IgD-negative memory B cell (primary cell): Measurements from ENCODE around the gene LUC7L. TPM values are rescaled to one million over a fixed set of nuclear protein-coding genes. Genes with fewer than 3 reads are reported as not detected.
"Not testable (repeated sequence)": the region's sequence is repeated elsewhere in the genome, so short reads cannot be mapped to it uniquely, and the experiment has no call there.

Experiments used
- H3K27ac Mint-ChIP-seq, 3 donors: one replicate each; pipeline ENCODE4 v1.8.0; 2020 to 2022; ENCODE audit warnings: mild to moderate bottlenecking in 3 of 3, mixed read lengths in 3 of 3, moderate library complexity in 1 of 3
- H3K27me3 Mint-ChIP-seq: one replicate; pipeline ENCODE4 v1.8.0; 2021; ENCODE audit warnings: mixed read lengths
- H3K36me3 Mint-ChIP-seq: one replicate; pipeline ENCODE4 v1.8.0; 2020; ENCODE audit warnings: mild to moderate bottlenecking, mixed read lengths
- H3K4me1 Mint-ChIP-seq, 3 donors: one replicate each; pipeline ENCODE4 v1.8.0; 2020 to 2022; ENCODE audit warnings: mixed read lengths in 3 of 3, mild to moderate bottlenecking in 1 of 3
- H3K4me3 Mint-ChIP-seq, 4 donors: one replicate each; pipeline ENCODE4 v1.8.0; 2020 to 2022; ENCODE audit warnings: mild to moderate bottlenecking in 4 of 4, mixed read lengths in 4 of 4, moderate library complexity in 3 of 4
- H3K9me3 Mint-ChIP-seq, 3 donors: one replicate each; pipeline ENCODE4 v1.8.0; 2020 to 2021; ENCODE audit warnings: mixed read lengths in 3 of 3, mild to moderate bottlenecking in 1 of 3
- polyA plus RNA-seq: library from polyadenylated mRNA; unstranded; fragments of 300-500 nt; fragmentation: Illumina TruSeq; gene quantifications from one replicate; pipeline ENCODE4 v1.2.3, GENCODE V29; 2021

The LUC7L gene
- polyA plus RNA-seq, 1 donor from 2014 or later, result 17.6 TPM

DNA sequence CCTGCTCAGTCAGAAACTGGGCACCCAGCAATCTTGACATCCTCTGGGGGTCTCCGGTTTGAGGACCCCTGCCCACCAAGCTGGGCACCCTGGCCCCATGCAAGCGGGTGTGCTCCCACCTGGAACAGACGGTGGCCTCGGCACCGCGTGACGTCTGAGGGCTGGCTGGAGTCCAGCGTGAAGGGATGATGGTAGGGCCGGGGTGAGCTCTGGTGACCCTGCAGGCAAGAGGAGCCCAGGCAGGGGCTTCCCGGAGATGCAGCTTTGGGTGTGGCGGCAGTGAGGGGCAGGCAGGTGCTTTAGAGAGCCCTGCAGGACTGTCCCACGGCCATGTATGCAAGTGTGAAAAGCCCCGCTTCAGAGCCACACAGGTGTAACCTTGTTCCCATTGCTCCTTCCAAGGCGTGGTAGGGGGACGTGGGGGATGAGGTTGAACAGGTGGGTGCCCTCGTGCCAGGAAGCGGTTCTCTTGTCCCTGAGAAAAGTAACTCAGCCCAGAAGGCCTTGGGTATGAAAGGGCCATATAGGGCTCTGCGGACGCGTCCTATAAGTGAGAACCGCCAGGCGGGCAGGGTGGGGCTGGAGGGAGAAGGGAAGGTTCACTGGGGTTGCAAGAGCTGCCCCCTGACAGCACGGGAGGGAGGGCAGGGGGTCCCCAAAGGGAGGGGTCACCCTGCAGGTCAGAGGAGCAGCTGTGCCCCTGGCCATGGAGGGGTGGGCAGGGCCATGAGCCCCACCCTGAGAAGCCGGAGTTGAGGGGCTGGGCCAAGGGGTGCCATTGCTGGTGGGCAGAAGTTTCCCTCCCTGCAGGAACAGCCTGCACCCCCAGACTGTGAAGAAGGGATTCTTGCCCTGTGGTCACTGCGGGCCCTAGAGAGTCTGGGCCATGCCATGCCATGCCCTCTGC, 37.3 kb upstream of the LUC7L start:
- Mint-ChIP-seq H3K27ac (no peak overlapping the region), H3K4me3 (no peak overlapping the region), H3K4me1 (peaks cover 0 to 3% (median 0%) of the 10 kb centered on the region in 3 donors), H3K27me3 (no peaks in the 10 kb centered on the region), H3K9me3 (no peaks in the 10 kb centered on the region), H3K36me3 (no peaks in the 10 kb centered on the region)

DNA sequence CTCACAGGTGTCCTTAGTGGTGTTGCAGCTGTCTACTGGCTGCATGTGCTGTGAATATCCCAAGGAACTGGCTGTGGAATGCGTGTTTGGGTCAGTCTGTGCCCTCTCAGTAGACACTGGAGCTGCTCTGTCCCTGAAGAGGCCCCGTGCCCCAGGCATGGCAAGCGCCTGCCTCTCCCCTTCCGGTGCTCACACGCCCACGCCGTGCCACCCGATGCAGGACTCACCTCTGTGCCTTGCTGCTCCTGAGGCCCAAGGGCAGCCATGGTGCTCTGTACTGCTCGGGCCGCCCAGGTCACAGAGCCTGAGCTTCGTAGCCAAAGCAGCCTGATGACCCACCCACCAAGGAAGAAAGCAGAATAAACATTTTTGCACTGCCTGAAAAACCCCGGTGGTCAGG, 36.5 kb upstream of the LUC7L start:
- H3K27ac Mint-ChIP-seq, result no peak overlapping the region
- no peaks in the 10 kb centered on the region for H3K9me3 Mint-ChIP-seq
- H3K4me1 Mint-ChIP-seq, result peaks cover 0 to 3% (median 0%) of the 10 kb centered on the region in 3 donors
- H3K27me3 Mint-ChIP-seq, result no peaks in the 10 kb centered on the region
- H3K36me3 Mint-ChIP-seq, result no peaks in the 10 kb centered on the region
- no peak overlapping the region for H3K4me3 Mint-ChIP-seq

DNA sequence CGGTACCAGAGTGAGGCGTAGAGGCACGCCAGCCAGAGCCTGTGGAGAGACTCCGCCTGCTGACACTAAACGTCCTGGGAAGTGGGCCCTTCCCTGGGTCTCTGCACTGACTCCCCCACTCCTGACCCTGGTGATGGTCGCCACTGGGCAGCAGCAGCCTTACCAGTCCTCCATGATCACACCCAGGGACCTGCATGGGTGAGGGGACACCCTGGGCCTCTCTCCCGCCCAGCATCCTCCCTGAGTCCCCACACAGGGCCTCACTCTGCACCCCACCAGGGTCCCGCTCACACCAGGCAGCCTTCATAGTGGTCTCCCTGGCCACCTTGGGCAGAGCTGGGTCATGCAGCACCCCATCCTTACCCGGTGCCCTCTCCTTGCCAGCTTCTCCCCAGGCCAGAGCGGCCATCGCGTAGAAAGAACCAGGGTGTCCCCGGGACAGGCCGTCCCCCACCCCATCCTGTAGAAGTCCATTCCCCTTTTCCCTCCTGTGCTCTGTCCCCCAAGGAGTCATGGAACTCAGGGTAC, 35.8 kb upstream of the LUC7L start:
- no peaks in the 10 kb centered on the region for H3K36me3 Mint-ChIP-seq
- H3K4me3 Mint-ChIP-seq, result peak overlapping the region in 1 of 4 donors; percentile 39
- H3K9me3 Mint-ChIP-seq, result no peaks in the 10 kb centered on the region
- peaks cover 0 to 3% (median 0%) of the 10 kb centered on the region in 3 donors for H3K4me1 Mint-ChIP-seq
- H3K27me3 Mint-ChIP-seq, result no peaks in the 10 kb centered on the region
- no peak overlapping the region for H3K27ac Mint-ChIP-seq

DNA sequence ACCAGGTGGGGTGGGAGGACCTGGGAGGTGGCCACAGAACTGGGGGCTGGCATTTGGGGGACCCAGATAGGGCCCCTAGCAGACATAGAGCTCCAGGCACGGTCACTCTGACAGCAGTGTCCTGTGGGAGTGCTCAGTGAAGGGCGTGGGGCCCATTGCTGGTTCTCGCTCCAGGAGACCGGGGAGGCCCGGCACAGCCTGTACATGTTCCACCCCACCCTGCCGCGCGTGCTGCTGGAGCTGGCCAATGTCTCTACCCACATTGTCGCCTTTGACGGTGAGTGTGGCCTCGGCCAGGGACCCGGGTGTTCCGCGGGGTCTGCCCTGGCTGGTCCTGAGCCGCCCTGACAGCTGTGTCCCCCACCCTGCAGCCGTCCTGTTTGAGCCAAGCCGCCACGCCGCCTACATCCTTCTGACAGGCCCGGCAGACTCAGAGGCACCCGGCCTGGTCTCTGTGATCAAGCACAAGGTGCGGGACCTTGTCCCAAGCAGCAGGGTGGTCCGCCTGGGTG, 35.2 kb upstream of the LUC7L start:
- Mint-ChIP-seq H3K9me3 (no peaks in the 10 kb centered on the region), H3K4me3 (no peak overlapping the region), H3K4me1 (peaks cover 0 to 3% (median 0%) of the 10 kb centered on the region in 3 donors), H3K27ac (no peak overlapping the region), H3K36me3 (no peaks in the 10 kb centered on the region), H3K27me3 (no peaks in the 10 kb centered on the region)

DNA sequence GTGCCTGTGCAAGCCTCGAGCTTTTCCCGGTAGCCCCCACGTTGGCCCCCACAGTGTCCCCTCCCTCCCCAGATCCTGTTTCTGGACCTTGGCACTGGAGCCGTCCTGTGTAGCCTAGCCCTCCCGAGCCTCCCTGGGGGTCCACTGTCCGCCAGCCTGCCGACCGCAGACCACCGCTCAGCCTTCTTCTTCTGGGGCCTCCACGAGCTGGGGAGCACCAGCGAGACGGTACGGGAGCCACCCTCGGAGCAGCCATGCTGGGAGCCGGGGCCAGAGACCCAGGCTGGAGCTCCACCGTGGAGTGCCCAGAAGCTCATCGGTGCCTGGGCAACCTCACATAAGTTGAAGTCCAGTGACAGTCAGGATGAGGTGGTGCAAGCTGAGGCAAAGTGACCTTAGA, 34.7 kb upstream of the LUC7L start:
- H3K4me1 Mint-ChIP-seq, result peaks cover 0 to 3% (median 0%) of the 10 kb centered on the region in 3 donors
- H3K27me3 Mint-ChIP-seq, result no peaks in the 10 kb centered on the region
- no peak overlapping the region for H3K4me3 Mint-ChIP-seq
- H3K9me3 Mint-ChIP-seq, result no peaks in the 10 kb centered on the region
- no peaks in the 10 kb centered on the region for H3K36me3 Mint-ChIP-seq
- no peak overlapping the region for H3K27ac Mint-ChIP-seq

DNA sequence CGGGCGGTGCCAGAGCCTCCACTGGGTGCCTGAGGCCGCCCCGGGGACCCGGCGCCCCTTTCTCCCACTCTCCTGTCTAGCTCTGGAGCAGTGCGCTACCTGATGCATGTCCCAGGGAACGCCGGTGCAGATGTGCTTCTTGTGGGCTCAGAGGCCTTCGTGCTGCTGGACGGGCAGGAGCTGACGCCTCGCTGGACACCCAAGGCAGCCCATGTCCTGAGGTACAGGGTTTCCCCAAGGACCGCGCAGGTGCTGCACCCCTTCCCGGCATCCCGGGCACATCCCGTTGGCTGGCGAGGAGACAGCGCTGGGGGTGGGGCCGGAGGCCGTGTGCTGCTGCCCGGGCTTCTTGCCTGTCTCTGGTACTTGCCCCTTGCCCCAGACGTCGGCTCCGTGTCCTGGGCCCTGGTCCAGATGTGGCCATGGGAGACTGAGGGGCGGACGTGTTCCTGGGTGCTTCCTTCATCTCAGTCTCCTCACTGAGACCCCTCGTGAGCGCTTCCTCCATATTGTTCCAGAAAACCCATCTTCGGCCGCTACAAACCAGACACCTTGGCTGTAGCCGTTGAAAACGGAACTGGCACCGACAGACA, 34.0 kb upstream of the LUC7L start:
- H3K4me1 Mint-ChIP-seq, result peaks cover 0 to 3% (median 0%) of the 10 kb centered on the region in 3 donors
- H3K4me3 Mint-ChIP-seq, result no peak overlapping the region
- no peaks in the 10 kb centered on the region for H3K36me3 Mint-ChIP-seq
- H3K27ac Mint-ChIP-seq, result no peak overlapping the region
- no peaks in the 10 kb centered on the region for H3K9me3 Mint-ChIP-seq
- H3K27me3 Mint-ChIP-seq, result no peaks in the 10 kb centered on the region

DNA sequence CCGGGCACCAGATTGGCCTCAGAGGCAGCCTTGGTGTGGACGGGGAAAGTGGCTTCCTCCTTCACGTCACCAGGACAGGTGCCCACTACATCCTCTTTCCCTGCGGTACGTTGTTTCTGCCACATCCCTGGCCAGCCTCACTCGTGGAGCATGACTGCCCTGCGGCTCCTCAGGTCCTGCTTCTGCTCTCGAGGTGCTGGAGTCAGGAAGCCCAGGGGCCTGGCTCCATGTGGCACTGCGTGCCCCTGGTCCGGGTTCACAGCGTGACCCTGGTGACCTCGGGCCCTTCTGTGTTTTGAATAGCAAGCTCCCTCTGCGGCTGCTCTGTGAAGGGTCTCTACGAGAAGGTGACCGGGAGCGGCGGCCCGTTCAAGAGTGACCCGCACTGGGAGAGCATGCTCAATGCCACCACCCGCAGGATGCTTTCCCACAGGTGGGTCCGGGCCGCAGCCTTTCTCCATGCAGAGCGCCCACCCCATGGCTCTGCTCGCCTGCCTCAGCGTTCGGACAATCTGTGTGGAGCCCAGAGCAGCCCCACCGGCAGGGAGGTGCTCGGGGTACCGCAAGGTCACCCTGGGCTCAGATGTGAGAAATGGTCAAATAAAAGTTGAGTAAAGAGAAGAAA, 33.0 kb upstream of the LUC7L start:
- Mint-ChIP-seq H3K36me3 (no peaks in the 10 kb centered on the region), H3K4me1 (peaks cover 0 to 3% (median 0%) of the 10 kb centered on the region in 3 donors), H3K27me3 (no peaks in the 10 kb centered on the region), H3K27ac (no peak overlapping the region), H3K9me3 (no peaks in the 10 kb centered on the region), H3K4me3 (no peak overlapping the region)

GRCh38 chr16:261031-261691, 31.9 kb upstream of the LUC7L start:
- Mint-ChIP-seq H3K4me1 (peaks cover 0 to 3% (median 0%) of the 10 kb centered on the region in 3 donors), H3K9me3 (no peaks in the 10 kb centered on the region), H3K27me3 (no peaks in the 10 kb centered on the region), H3K4me3 (no peak overlapping the region), H3K36me3 (no peaks in the 10 kb centered on the region), H3K27ac (no peak overlapping the region)

DNA sequence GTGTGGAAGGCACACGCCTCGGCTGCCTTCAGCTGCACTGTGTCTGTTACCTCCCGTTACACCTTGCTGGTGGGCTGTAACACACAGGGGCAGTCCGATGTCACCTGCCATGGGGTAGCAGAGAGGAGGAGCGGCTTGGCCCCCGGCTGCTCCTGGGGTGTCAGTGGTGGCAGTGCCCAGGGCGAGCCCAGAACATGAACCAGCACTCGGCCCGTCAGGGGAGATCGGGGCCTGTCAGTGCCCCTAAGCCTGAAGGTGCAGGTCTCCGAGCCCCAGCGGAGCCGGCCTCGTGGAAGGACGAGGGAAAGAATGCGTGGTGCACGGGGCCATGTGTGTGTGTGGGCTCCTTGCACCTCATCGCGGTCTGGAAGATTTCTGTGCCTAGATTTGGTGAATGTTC, 31.1 kb upstream of the LUC7L start:
- Mint-ChIP-seq H3K27me3 (no peaks in the 10 kb centered on the region), H3K36me3 (no peaks in the 10 kb centered on the region), H3K4me3 (no peak overlapping the region), H3K9me3 (no peaks in the 10 kb centered on the region), H3K27ac (peak overlapping the region in 1 of 3 donors; percentile 50), H3K4me1 (peaks cover 0 to 4% (median 0%) of the 10 kb centered on the region in 3 donors)

DNA sequence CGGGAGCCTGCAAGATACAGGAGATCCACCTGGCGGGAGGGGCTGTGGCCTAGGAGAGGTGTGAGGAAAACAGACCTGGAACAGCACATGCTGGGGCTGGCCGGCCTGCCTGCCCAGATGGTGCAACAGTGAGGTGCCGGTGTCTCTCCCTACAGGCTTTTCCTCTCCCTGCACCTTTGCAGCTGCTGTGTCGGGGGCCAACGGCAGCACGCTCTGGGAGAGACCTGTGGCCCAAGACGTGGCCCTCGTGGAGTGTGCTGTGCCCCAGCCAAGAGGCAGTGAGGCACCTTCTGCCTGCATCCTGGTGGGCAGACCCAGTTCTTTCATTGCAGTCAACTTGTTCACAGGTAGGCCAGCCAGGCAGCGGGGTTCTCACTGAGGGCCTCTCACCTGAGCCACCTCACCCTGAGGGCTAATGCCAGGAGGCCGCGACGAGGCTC, 30.6 kb upstream of the LUC7L start:
- Mint-ChIP-seq H3K27ac (no peak overlapping the region), H3K4me3 (no peak overlapping the region), H3K9me3 (no peaks in the 10 kb centered on the region), H3K36me3 (no peaks in the 10 kb centered on the region), H3K4me1 (peaks cover 0 to 4% (median 0%) of the 10 kb centered on the region in 3 donors), H3K27me3 (no peaks in the 10 kb centered on the region)

DNA sequence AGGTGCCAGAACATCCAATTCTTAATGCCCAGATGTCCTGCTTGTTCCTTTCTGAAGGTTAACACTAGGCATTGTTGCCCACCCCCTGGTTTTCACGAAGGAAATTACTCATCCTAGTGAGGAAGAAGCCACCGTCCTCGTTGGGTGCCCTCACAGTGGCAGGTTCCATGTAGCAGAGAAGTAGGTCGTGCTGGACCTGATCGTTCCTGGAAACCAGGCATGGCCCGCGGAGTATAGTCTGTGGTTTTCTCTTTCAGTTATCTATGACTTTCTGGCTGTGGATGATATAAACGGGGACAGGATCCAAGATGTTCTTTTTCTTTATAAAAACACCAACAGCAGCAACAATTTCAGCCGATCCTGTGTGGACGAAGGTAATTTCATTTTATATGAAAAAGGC, 30.0 kb upstream of the LUC7L start:
- Mint-ChIP-seq H3K36me3 (peaks cover 2% of the 10 kb centered on the region), H3K9me3 (no peaks in the 10 kb centered on the region), H3K27me3 (no peaks in the 10 kb centered on the region), H3K4me1 (peaks cover 0 to 4% (median 0%) of the 10 kb centered on the region in 3 donors), H3K4me3 (no peak overlapping the region), H3K27ac (no peak overlapping the region)

DNA sequence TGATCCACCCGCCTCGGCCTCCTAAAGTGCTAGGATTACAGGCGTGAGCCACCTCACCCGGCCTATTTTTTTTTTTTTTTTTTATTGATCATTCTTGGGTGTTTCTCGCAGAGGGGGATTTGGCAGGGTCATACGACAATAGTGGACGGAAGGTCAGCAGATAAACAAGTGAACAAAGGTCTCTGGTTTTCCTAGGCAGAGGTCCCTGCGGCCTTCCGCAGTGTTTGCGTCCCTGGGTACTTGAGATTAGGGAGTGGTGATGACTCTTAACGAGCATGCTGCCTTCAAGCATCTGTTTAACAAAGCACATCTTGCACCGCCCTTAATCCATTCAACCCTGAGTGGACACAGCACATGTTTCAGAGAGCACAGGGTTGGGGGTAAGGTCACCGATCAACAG, 28.8 kb upstream of the LUC7L start:
- H3K4me3 Mint-ChIP-seq, H3K9me3 Mint-ChIP-seq, H3K36me3 Mint-ChIP-seq, H3K27me3 Mint-ChIP-seq, H3K27ac Mint-ChIP-seq, H3K4me1 Mint-ChIP-seq: not testable (repeated sequence)

DNA sequence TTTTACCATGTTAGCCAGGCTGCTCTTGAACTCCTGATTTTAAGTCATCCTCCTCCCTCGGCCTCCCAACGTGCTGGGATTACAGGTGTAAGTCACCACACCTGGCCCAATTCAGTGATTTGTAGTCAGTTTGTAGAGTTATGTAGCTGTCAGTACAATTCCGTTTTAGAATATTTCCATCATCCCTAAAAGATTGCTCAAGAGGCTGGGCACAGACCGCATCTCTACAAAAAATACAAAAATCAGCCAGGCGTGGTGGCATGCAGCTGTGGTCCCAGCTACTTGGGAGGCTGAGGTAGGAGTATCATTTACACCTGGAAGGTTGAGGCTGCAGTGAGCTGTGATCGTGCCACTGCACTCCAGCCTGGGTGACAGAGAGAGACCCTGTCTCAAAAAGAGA, 25.9 kb upstream of the LUC7L start:
- H3K27ac Mint-ChIP-seq, result peak overlapping the region in 1 of 3 donors; percentile 31
- peaks cover 10% of the 10 kb centered on the region for H3K36me3 Mint-ChIP-seq
- H3K9me3 Mint-ChIP-seq, result no peaks in the 10 kb centered on the region
- H3K4me1 Mint-ChIP-seq, result peaks cover 8 to 9% (median 9%) of the 10 kb centered on the region in 3 donors
- no peak overlapping the region for H3K4me3 Mint-ChIP-seq
- H3K27me3 Mint-ChIP-seq, result no peaks in the 10 kb centered on the region

DNA sequence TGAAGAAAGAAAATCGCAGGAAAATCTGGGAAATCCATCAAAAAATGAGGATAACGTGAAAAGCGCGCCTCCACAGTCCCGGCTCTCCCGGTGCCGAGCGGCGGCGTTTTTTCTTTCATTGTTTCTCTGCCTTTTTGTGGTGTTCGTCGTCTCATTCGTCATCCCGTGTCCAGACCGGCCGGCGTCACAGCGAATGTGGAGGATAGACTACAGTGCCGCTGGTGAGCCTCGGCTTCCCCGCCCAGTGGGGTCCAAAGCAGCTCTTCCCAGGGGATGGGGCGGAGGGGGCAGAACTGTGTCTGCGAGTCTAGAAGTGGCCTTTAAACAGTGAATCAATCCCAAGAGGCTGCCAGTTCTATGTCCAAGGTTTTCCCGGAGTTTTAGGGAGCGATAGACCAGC, 25.2 kb upstream of the LUC7L start:
- Mint-ChIP-seq H3K9me3 (no peaks in the 10 kb centered on the region), H3K4me1 (peaks cover 8 to 9% (median 9%) of the 10 kb centered on the region in 3 donors), H3K27me3 (no peaks in the 10 kb centered on the region), H3K4me3 (no peak overlapping the region), H3K27ac (peak overlapping the region in 1 of 3 donors; percentile 31), H3K36me3 (peaks cover 10% of the 10 kb centered on the region)
